Fibroblast of mammary gland (primary cell): Measurements from ENCODE around the gene DAPL1.
A peak's percentile ranks its signal among the peaks of the same experiment; 100 is the strongest.

Experiments used
- DNase-seq: peaks from one replicate; pipeline ENCODE4 v3.0.0-alpha.2; 2010; ENCODE audit warnings: low read depth
- H3K4me3 ChIP-seq: 2 replicates; pipeline ENCODE4 v1.5.1; 2011; ENCODE audit warnings: low read depth, mild to moderate bottlenecking, low read length, moderate library complexity; ENCODE audit not compliant: control insufficient read depth
- CTCF ChIP-seq: conservative IDR thresholded peaks from 2 replicates; pipeline ENCODE4 v1.5.1; 2011; ENCODE audit warnings: low read depth, low read length, inconsistent platforms; ENCODE audit not compliant: control insufficient read depth, insufficient read depth

Gene DAPL1

GRCh38 chr2:158776231-158776630 is 18.9 kb upstream of the DAPL1 start:
- TF ChIP-seq CTCF = no peak
- no peak overlapping the region for H3K4me3 ChIP-seq
- DNase-seq = no peak

- DNase-seq = peak; percentile 18
- TF ChIP-seq CTCF = no peak
- H3K4me3 ChIP-seq = no peak overlapping the region
Observed at GRCh38 chr2:158777077-158777476, 18.0 kb upstream of the DAPL1 start.

DNA sequence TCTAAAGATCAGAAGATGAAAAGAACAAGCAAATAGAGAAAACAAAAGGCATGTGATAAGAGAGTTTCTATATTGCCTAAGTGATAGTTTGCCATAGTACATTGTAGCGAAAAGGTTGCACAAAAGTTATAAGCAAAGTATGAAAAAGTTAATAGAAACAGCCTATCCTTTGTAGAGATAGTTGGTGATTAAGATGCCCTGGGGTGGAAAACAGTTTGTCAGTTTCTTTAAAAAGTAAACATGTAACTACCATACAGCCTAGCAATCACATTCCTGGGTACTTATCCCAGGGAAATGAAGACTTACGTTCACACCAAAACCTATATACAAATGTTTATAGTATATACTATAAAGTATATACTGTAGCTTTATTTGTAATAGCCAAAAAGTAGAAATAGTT is 16.9 kb upstream of the DAPL1 start:
- H3K4me3 ChIP-seq = no peak overlapping the region
- no peak for DNase-seq
- TF ChIP-seq CTCF = no peak

GRCh38 chr2:158779621-158780020 is 15.5 kb upstream of the DAPL1 start:
- no peak for TF ChIP-seq CTCF
- no peak for DNase-seq
- no peak overlapping the region for H3K4me3 ChIP-seq

- peak; percentile 92 for DNase-seq
- TF ChIP-seq CTCF = no peak
- H3K4me3 ChIP-seq = no peak overlapping the region
Observed at GRCh38 chr2:158781353-158781961, 13.7 kb upstream of the DAPL1 start.

GRCh38 chr2:158782136-158782535 is 13.0 kb upstream of the DAPL1 start:
- TF ChIP-seq CTCF = no peak
- H3K4me3 ChIP-seq = no peak overlapping the region
- peak; percentile 43 for DNase-seq

DNA sequence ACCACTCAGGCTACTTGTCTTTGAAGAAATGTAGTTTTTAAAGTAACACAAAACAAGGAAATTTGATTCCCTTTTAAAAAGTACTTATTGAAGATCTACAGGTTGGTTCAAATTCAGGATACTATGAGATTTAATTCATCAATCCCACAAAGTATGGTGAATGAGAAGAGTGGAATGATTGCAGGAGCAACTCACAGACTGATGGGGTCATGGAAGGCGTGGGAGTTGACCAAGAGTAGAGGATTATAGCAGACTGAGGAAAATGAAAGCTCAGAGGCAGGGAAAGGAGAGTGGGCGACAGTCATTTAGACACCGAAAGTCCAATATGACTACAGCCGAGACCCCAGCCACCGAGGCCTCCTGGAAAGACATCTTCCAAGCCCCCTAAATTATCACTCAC is 12.5 kb upstream of the DAPL1 start:
- TF ChIP-seq CTCF = no peak
- no peak for DNase-seq
- no peak overlapping the region for H3K4me3 ChIP-seq
